OCI-LY3 (cell line): Measurements from ENCODE around the gene SRPK2.

Source experiments
- H2AFZ ChIP-seq: fragments of 200-600, 300-600 bp; shearing (Covaris generic); 2 replicates; pipeline ENCODE4 v1.6.0; 2014; ENCODE audit warnings: antibody characterized with exemption, low read depth, low read length
- H3K27ac ChIP-seq: fragments of 200-600, 300-600 bp; sonication (generic); 2 replicates; pipeline ENCODE4 v1.5.1; 2014; ENCODE audit warnings: mild to moderate bottlenecking, low read length, moderate library complexity, mixed read lengths
- H3K27me3 ChIP-seq: fragments of 200-600, 300-600 bp; sonication (generic); 2 replicates; pipeline ENCODE4 v1.6.1; 2014; ENCODE audit warnings: low read depth, low read length, mixed read lengths
- H3K36me3 ChIP-seq: fragments of 200-600, 300-600 bp; sonication (generic); replicated peaks from 2 replicates; pipeline ENCODE3; 2014; ENCODE audit warnings: low read depth, low read length, mixed read lengths
- H3K4me1 ChIP-seq: fragments of 300-600, 200-600 bp; sonication (generic); 2 replicates; pipeline ENCODE4 v1.6.1; 2014; ENCODE audit warnings: low read length, mixed read lengths
- H3K4me2 ChIP-seq: fragments of 200-600, 300-600 bp; sonication (generic); 2 replicates; pipeline ENCODE4 v1.6.1; 2014; ENCODE audit warnings: low read length, mixed read lengths
- H3K4me3 ChIP-seq: fragments of 300-600, 200-600 bp; sonication (generic); 2 replicates; pipeline ENCODE4 v1.5.1; 2014; ENCODE audit warnings: antibody characterized with exemption, mild to moderate bottlenecking, low read length, moderate library complexity
- H3K79me2 ChIP-seq: fragments of 300-600, 200-600 bp; shearing (Covaris generic); 2 replicates; pipeline ENCODE4 v1.6.1; 2014; ENCODE audit warnings: mild to moderate bottlenecking, low read length, mixed read lengths
- H3K9ac ChIP-seq: fragments of 300-600, 200-600 bp; shearing (Covaris generic); 2 replicates; pipeline ENCODE4 v1.6.0; 2014; ENCODE audit warnings: mild to moderate bottlenecking, low read length, moderate library complexity
- H3K9me3 ChIP-seq: fragments of 200-600, 300-600 bp; shearing (Covaris generic); 2 replicates; pipeline ENCODE4 v1.6.1; 2014; ENCODE audit warnings: low read length, mixed read lengths; ENCODE audit not compliant: insufficient read depth
- H4K20me1 ChIP-seq: fragments of 200-600, 300-600 bp; sonication (generic); 2 replicates; pipeline ENCODE4 v1.6.1; 2016; ENCODE audit warnings: low read length, mixed read lengths; ENCODE audit not compliant: insufficient read depth
- CTCF ChIP-seq: fragments of 200-600, 300-600 bp; sonication (generic); IDR thresholded peaks from 2 replicates; pipeline ENCODE4 v1.5.1; 2014; ENCODE audit warnings: antibody characterized with exemption, low read length, low read depth
- EZH2phosphoT487 ChIP-seq: fragments of 200-600 bp; shearing (Covaris generic); IDR thresholded peaks from 2 replicates; pipeline ENCODE4 v1.6.1; 2018; ENCODE audit warnings: antibody characterized with exemption, mixed run types, low read depth

SRPK2 gene

GRCh38 chr7:105213611-105214010 lies 175.1 kb downstream of the SRPK2 start:
- Histone ChIP-seq H3K4me1 (peaks cover 8% of the 10 kb centered on the region), H3K27me3 (no peaks in the 10 kb centered on the region), H3K4me3 (no peak overlapping the region), H3K27ac (no peak overlapping the region), H2AFZ (no peak overlapping the region), H3K9me3 (no peaks in the 10 kb centered on the region), H3K4me2 (no peak overlapping the region), H3K36me3 (no peaks in the 10 kb centered on the region), H3K9ac (no peak overlapping the region), H4K20me1 (peaks cover 40% of the 10 kb centered on the region), H3K79me2 (peaks cover 39% of the 10 kb centered on the region)
- TF ChIP-seq EZH2phosphoT487, result no peak
- no peak for TF ChIP-seq CTCF

- Histone ChIP-seq H4K20me1 (peaks cover 44% of the 10 kb centered on the region), H3K79me2 (peaks cover 46% of the 10 kb centered on the region), H3K4me2 (no peak overlapping the region)
Observed at GRCh38 chr7:105212212-105212611, 176.5 kb downstream of the SRPK2 start.

GRCh38 chr7:105210721-105211205 lies 178.0 kb downstream of the SRPK2 start:
- Histone ChIP-seq H2AFZ (no peak overlapping the region), H3K4me1 (peaks cover 14% of the 10 kb centered on the region), H3K9ac (no peak overlapping the region), H3K9me3 (no peaks in the 10 kb centered on the region), H3K27ac (no peak overlapping the region), H3K27me3 (no peaks in the 10 kb centered on the region), H4K20me1 (peaks cover 53% of the 10 kb centered on the region), H3K4me2 (peak overlapping the region; percentile 46), H3K36me3 (no peaks in the 10 kb centered on the region), H3K4me3 (peak overlapping the region; percentile 25; the same call in 1 of the 2 replicates), H3K79me2 (peaks cover 54% of the 10 kb centered on the region)
- TF ChIP-seq CTCF (no peak), EZH2phosphoT487 (no peak)

More at GRCh38 chr7:105212212-105212611, 176.5 kb downstream of the SRPK2 start:
- Histone ChIP-seq H3K4me3 (no peak overlapping the region), H3K4me1 (peaks cover 9% of the 10 kb centered on the region), H2AFZ (no peak overlapping the region), H3K9me3 (no peaks in the 10 kb centered on the region), H3K36me3 (no peaks in the 10 kb centered on the region), H3K27ac (no peak overlapping the region), H3K9ac (no peak overlapping the region), H3K27me3 (no peaks in the 10 kb centered on the region)
- TF ChIP-seq EZH2phosphoT487 (no peak), CTCF (no peak)

- no peak for TF ChIP-seq CTCF
- no peak for TF ChIP-seq EZH2phosphoT487
- no peak overlapping the region for H3K9ac ChIP-seq
- H3K27ac ChIP-seq, result no peak overlapping the region
- no peaks in the 10 kb centered on the region for H3K27me3 ChIP-seq
- H4K20me1 ChIP-seq, result peaks cover 46% of the 10 kb centered on the region
- H3K79me2 ChIP-seq, result peaks cover 47% of the 10 kb centered on the region
- no peak overlapping the region for H3K4me3 ChIP-seq
- peaks cover 14% of the 10 kb centered on the region for H3K4me1 ChIP-seq
- H2AFZ ChIP-seq, result no peak overlapping the region
- H3K9me3 ChIP-seq, result no peaks in the 10 kb centered on the region
- H3K4me2 ChIP-seq, result no peak overlapping the region
- no peaks in the 10 kb centered on the region for H3K36me3 ChIP-seq
Observed at GRCh38 chr7:105209870-105210269, 178.9 kb downstream of the SRPK2 start.
